H1 (cell line): ENCODE measurements around the gene PHACTR1. TPM values are rescaled to one million over a fixed set of nuclear protein-coding genes. Genes with fewer than 3 reads are reported as not detected.

Source experiments
- CTCF ChIA-PET: fragments of 300-600 bp; sonication (Branson Sonifier 250); formaldehyde crosslinking; loops from one replicate; lab custom pipeline; 2021; ENCODE audit not compliant: partially characterized antibody; lab: Charles Lee
- POLR2A ChIA-PET: fragments of 300-600 bp; sonication (Branson Sonifier 250); formaldehyde crosslinking; loops from one replicate; lab custom pipeline; 2021; ENCODE audit warnings: inconsistent platforms; ENCODE audit not compliant: partially characterized antibody; lab: Charles Lee
- DNase-seq, 2 experiments: peaks; one replicate each; pipeline versions ENCODE4 v3.0.0 to v3.0.0-alpha.2; 2010 to 2022; ENCODE audit warnings: low spot score in 2 of 2, low read depth in 1 of 2, mixed read lengths in 1 of 2
- FAIRE-seq: peaks from 2 replicates; lab custom pipeline; 2011; peaks lifted over from hg19 to GRCh38; lab: Jason Lieb, UNC
- H2AFZ ChIP-seq: 2 replicates; pipeline ENCODE4 v1.8.1; 2012; ENCODE audit warnings: low read length, inconsistent platforms
- H2AK5ac ChIP-seq: 2 replicates; pipeline ENCODE4 v1.6.1; 2013; ENCODE audit warnings: low read depth, low read length
- H2BK120ac ChIP-seq: replicated peaks from 2 replicates; pipeline ENCODE3; 2013; ENCODE audit warnings: low read depth, low read length, inconsistent platforms
- H2BK12ac ChIP-seq: 2 replicates; pipeline ENCODE4 v1.6.1; 2013; ENCODE audit warnings: low read depth, low read length
- H2BK15ac ChIP-seq: 2 replicates; pipeline ENCODE4 v1.6.1; 2013; ENCODE audit warnings: low read length
- H2BK20ac ChIP-seq: 2 replicates; pipeline ENCODE4 v1.6.1; 2013; ENCODE audit warnings: low read length
- H2BK5ac ChIP-seq: 2 replicates; pipeline ENCODE4 v1.6.1; 2013; ENCODE audit warnings: low read depth, low read length
- H3K14ac ChIP-seq: 2 replicates; pipeline ENCODE4 v1.6.1; 2013; ENCODE audit warnings: inconsistent platforms; ENCODE audit not compliant: insufficient read length
- H3K18ac ChIP-seq: 2 replicates; pipeline ENCODE4 v1.6.1; 2013; ENCODE audit warnings: low read length; ENCODE audit errors: extremely low read depth
- H3K23ac ChIP-seq: 2 replicates; pipeline ENCODE4 v1.6.1; 2013; ENCODE audit warnings: inconsistent platforms; ENCODE audit not compliant: insufficient read length
- H3K23me2 ChIP-seq: 2 replicates; pipeline ENCODE4 v1.6.1; 2013; ENCODE audit warnings: low read depth, low read length
- H3K27ac ChIP-seq: 2 replicates; pipeline ENCODE4 v1.6.1; 2011; ENCODE audit warnings: low read depth, low read length, inconsistent platforms
- H3K27me3 ChIP-seq, 4 experiments: replicated peaks in 1 of 4; 1 replicate in 1 of 4; 2 replicates in 3 of 4; pipeline versions ENCODE4 v1.6.1 to v1.8.1; 2011 to 2013; ENCODE audit warnings: low read length in 3 of 4, mild to moderate bottlenecking in 3 of 4, inconsistent platforms in 2 of 4, mixed read lengths in 2 of 4, moderate library complexity in 1 of 4; ENCODE audit not compliant: control insufficient read depth in 3 of 4, insufficient read depth in 3 of 4; ENCODE audit errors: extremely low read depth in 1 of 4
- H3K36me3 ChIP-seq, 4 experiments: 2 replicates each; pipeline versions ENCODE4 v1.6.1 to v1.8.1; 2011 to 2013; ENCODE audit warnings: mild to moderate bottlenecking in 4 of 4, low read length in 3 of 4, moderate library complexity in 2 of 4, control low read depth in 1 of 4, inconsistent platforms in 1 of 4; ENCODE audit not compliant: insufficient read depth in 4 of 4, control insufficient read depth in 2 of 4
- H3K4ac ChIP-seq: replicated peaks from 2 replicates; pipeline ENCODE3; 2013; ENCODE audit warnings: low read length, low read depth, mixed read lengths, inconsistent platforms; ENCODE audit not compliant: insufficient read length
- H3K4me1 ChIP-seq, 4 experiments: replicated peaks in 1 of 4; 1 replicate in 1 of 4; 2 replicates in 3 of 4; pipeline versions ENCODE4 v1.6.1 to v1.8.1; 2011 to 2013; ENCODE audit warnings: low read length in 3 of 4, inconsistent platforms in 2 of 4, mixed read lengths in 1 of 4; ENCODE audit not compliant: insufficient read depth in 4 of 4, control insufficient read depth in 3 of 4
- H3K4me2 ChIP-seq, 2 experiments: 2 replicates each; pipeline versions ENCODE4 v1.6.1 to v1.8.1; 2011 to 2013; ENCODE audit warnings: low read depth in 2 of 2, low read length in 2 of 2, control low read depth in 1 of 2, inconsistent platforms in 1 of 2, mild to moderate bottlenecking in 1 of 2; ENCODE audit not compliant: insufficient read depth in 1 of 2
- H3K4me3 ChIP-seq, 4 experiments: fragments of 200-600, 300-600 bp in 1 of 4; sonication (generic), shearing (Covaris generic), sonication (Bioruptor Twin) in 1 of 4; 2 replicates each; pipeline versions ENCODE4 v1.5.1 to v1.8.1; 2011 to 2016; ENCODE audit warnings: low read length in 4 of 4, low read depth in 3 of 4, control low read depth in 2 of 4, inconsistent platforms in 2 of 4, mild to moderate bottlenecking in 2 of 4, mixed read lengths in 1 of 4, moderate library complexity in 1 of 4; ENCODE audit not compliant: insufficient read depth in 2 of 4; ENCODE audit errors: extremely low read depth in 1 of 4
- H3K56ac ChIP-seq: replicated peaks from 2 replicates; pipeline ENCODE3; 2013; ENCODE audit warnings: low read depth, mild to moderate bottlenecking, mixed read lengths, low read length, inconsistent platforms; ENCODE audit not compliant: insufficient read length
- H3K79me1 ChIP-seq: 2 replicates; pipeline ENCODE4 v1.6.1; 2013; ENCODE audit warnings: low read depth, low read length, control low read depth
- H3K79me2 ChIP-seq, 2 experiments: 2 replicates each; pipeline versions ENCODE4 v1.6.1 to v1.8.1; 2012 to 2013; ENCODE audit warnings: low read length in 2 of 2, mild to moderate bottlenecking in 2 of 2, inconsistent platforms in 1 of 2; ENCODE audit not compliant: insufficient read depth in 2 of 2, control insufficient read depth in 1 of 2
- H3K9ac ChIP-seq, 4 experiments: replicated peaks in 1 of 4; 1 replicate in 1 of 4; 2 replicates in 3 of 4; pipeline versions ENCODE4 v1.6.1 to v1.8.1; 2011 to 2013; ENCODE audit warnings: low read depth in 3 of 4, low read length in 3 of 4, control low read depth in 2 of 4, mild to moderate bottlenecking in 2 of 4, moderate library complexity in 2 of 4, inconsistent platforms in 1 of 4; ENCODE audit errors: extremely low read depth in 1 of 4
- H3K9me3 ChIP-seq, 2 experiments: 2 replicates each; pipeline versions ENCODE4 v1.6.1 to v1.8.1; 2012 to 2013; ENCODE audit warnings: mild to moderate bottlenecking in 2 of 2, moderate library complexity in 2 of 2, control low read depth in 1 of 2, inconsistent platforms in 1 of 2, low read depth in 1 of 2, low read length in 1 of 2, mixed read lengths in 1 of 2; ENCODE audit not compliant: insufficient read depth in 2 of 2
- H4K20me1 ChIP-seq, 2 experiments: replicated peaks in 1 of 2; 2 replicates each; pipeline versions ENCODE3 to v1.8.1; 2011 to 2013; ENCODE audit warnings: inconsistent platforms in 2 of 2, low read length in 2 of 2, mild to moderate bottlenecking in 1 of 2; ENCODE audit not compliant: insufficient read depth in 2 of 2, control insufficient read depth in 1 of 2
- H4K5ac ChIP-seq: 2 replicates; pipeline ENCODE4 v1.6.1; 2013; ENCODE audit warnings: low read length, low read depth, mixed read lengths, inconsistent platforms; ENCODE audit not compliant: insufficient read length
- H4K8ac ChIP-seq: 2 replicates; pipeline ENCODE4 v1.8.0; 2013; ENCODE audit warnings: mild to moderate bottlenecking, moderate library complexity, low read length, inconsistent platforms; ENCODE audit not compliant: insufficient read depth; ENCODE audit errors: extremely low read depth
- H4K91ac ChIP-seq: replicated peaks from 2 replicates; pipeline ENCODE3; 2013; ENCODE audit warnings: low read length, mixed read lengths, inconsistent platforms; ENCODE audit not compliant: insufficient read length
- BCL11A ChIP-seq, 2 experiments: IDR thresholded peaks; one replicate each; pipeline ENCODE4 v1.6.1; 2011; ENCODE audit warnings: low read depth in 2 of 2, low read length in 2 of 2, mild to moderate bottlenecking in 2 of 2
- CTBP2 ChIP-seq: IDR thresholded peaks from 2 replicates; pipeline ENCODE4 v1.7.0; 2011; ENCODE audit warnings: borderline replicate concordance, mild to moderate bottlenecking, moderate library complexity, mixed read lengths, low read length; ENCODE audit not compliant: insufficient read depth, insufficient read length
- JUND ChIP-seq: IDR thresholded peaks from 2 replicates; pipeline ENCODE4 v1.6.1; 2011; ENCODE audit warnings: mild to moderate bottlenecking, improper control_type of control experiment, low read length
- PHF8 ChIP-seq: fragments of 200-600 bp; sonication (generic); conservative IDR thresholded peaks from 2 replicates; pipeline ENCODE4 v1.7.1; 2012; ENCODE audit warnings: low read depth, mild to moderate bottlenecking, inconsistent platforms, low read length, moderate library complexity
- WGBS, 2 experiments: shearing (Covaris generic) in 1 of 2; methylation state at CpG; one replicate each; pipeline versions ENCODE4 v1.1.6 to v1.1.7; 2013 to 2015; ENCODE audit warnings: low lambda C conversion rate in 2 of 2, mixed read lengths in 2 of 2, inconsistent platforms in 1 of 2, low coverage in 1 of 2, missing lambda C conversion rate in 1 of 2; ENCODE audit not compliant: insufficient replicate concordance in 2 of 2, insufficient coverage in 1 of 2, insufficient read length in 1 of 2; ENCODE audit errors: extremely low coverage in 1 of 2, missing lambda C conversion rate in 1 of 2; 5-methylcytosine and 5-hydroxymethylcytosine counted together
- polyA plus RNA-seq, 7 experiments: library from polyadenylated mRNA; depleted of rRNA in 3 of 7; stranded (reverse) in 5 of 7; unstranded in 2 of 7; fragments of >200 nt in 5 of 7; fragments of 200-250 nt in 2 of 7; gene quantifications; 1 replicate in 5 of 7; 2 replicates in 1 of 7; 4 replicates in 1 of 7; pipeline versions ENCODE4 v1.2.1 to v1.2.3, GENCODE V29; 2011 to 2013; ENCODE audit warnings: missing spikeins in 2 of 7, mixed read lengths in 2 of 7
- total RNA-seq: library from RNA; stranded (reverse); fragmentation: NEBNext Ultra II Directional; extraction: Animal tissue kit (Norgen Biotek cat#: 25700); gene quantifications from 2 replicates; pipeline ENCODE4 v1.2.1, GENCODE V29; 2021
- TF ChIP-seq, protein P1 (sequence below): IDR thresholded peaks from 2 replicates; pipeline ENCODE4 v1.6.1; 2012; ENCODE audit warnings: inconsistent platforms

The PHACTR1 gene
- total and polyA plus RNA-seq, 2 of the 8 experiments (the other 6 are each of a cell fraction or from before 2014, with no cell fraction given), result 3.9 to 17.1 TPM

- Histone ChIP-seq H4K5ac (no peak overlapping the region), H2BK15ac (no peak overlapping the region), H3K4me1 (peaks cover 2 to 7% (median 3%) of the 10 kb centered on the region in 4 experiments; a peak in 2 of 7 replicates), H4K20me1 (no peaks in the 10 kb centered on the region), H3K56ac (no peak overlapping the region), H3K79me1 (no peaks in the 10 kb centered on the region), H3K36me3 (0 out of 8 replicates have a peak, but pooled peaks cover 0 to 2% (median 0%) of the 10 kb centered on the region in 4 experiments), H3K79me2 (no peaks in the 10 kb centered on the region), H3K18ac (no peak overlapping the region), H3K4me3 (no peak overlapping the region), H2AK5ac (no peak overlapping the region), H3K4ac (no peak overlapping the region), H3K27ac (no peak overlapping the region), H2BK20ac (no peak overlapping the region), H2AFZ (no peak overlapping the region), H4K91ac (no peak overlapping the region), H4K8ac (no peak overlapping the region), H3K4me2 (no peak overlapping the region; a peak in 1 of 4 replicates), H3K9me3 (no peaks in the 10 kb centered on the region), H2BK5ac (no peak overlapping the region), H3K27me3 (no peaks in the 10 kb centered on the region), H3K23ac (no peak overlapping the region), H3K14ac (no peak overlapping the region), H3K23me2 (no peaks in the 10 kb centered on the region), H2BK12ac (no peak overlapping the region), H3K9ac (no peak overlapping the region), H2BK120ac (no peak overlapping the region)
- FAIRE-seq, result no peak
- DNase-seq, result no peak
- 89% methylated on average over 7 of the region's 7 CpGs; no CpG with 5 or more reads in 1 of the 2 experiments for WGBS, 2 experiments
- CTCF ChIA-PET, result interaction anchor here (0.6 to 1.6 kb wide), 4 partner anchors 24 to 262 kb away, joined by 3 to 4 read pairs (median 3); no protein-coding TSS in a partner anchor
- POLR2A ChIA-PET, result interaction anchor here (0.6 kb wide), 1 partner anchor 93 kb away, joined by 4 read pairs; no protein-coding TSS in a partner anchor
- no peak for TF ChIP-seq BCL11A (IDR thresholded peaks at IDR 0.05; ENCODE audit: low read depth in 2 of 2, low read length in 2 of 2)
- TF ChIP-seq JUND, result no peak
- TF ChIP-seq, protein P1, sequence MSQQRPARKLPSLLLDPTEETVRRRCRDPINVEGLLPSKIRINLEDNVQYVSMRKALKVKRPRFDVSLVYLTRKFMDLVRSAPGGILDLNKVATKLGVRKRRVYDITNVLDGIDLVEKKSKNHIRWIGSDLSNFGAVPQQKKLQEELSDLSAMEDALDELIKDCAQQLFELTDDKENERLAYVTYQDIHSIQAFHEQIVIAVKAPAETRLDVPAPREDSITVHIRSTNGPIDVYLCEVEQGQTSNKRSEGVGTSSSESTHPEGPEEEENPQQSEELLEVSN, result no peak
- no peak for TF ChIP-seq CTBP2
- TF ChIP-seq PHF8, result no peak
These were observed 358.7 kb downstream of the PHACTR1 start for GRCh38 chr6:13075141-13075845.
